NT2/D1 (cell line): ENCODE data around the gene STK24.

ENCODE experiments used
- SUZ12 ChIP-seq: IDR thresholded peaks from 2 replicates; pipeline ENCODE4 v1.6.1; 2011; ENCODE audit not compliant: insufficient read length, insufficient read depth; ENCODE audit errors: extremely low read depth
- YY1 ChIP-seq: IDR thresholded peaks from 2 replicates; pipeline ENCODE4 v1.6.1; 2011; ENCODE audit not compliant: insufficient read length, insufficient read depth

DNA sequence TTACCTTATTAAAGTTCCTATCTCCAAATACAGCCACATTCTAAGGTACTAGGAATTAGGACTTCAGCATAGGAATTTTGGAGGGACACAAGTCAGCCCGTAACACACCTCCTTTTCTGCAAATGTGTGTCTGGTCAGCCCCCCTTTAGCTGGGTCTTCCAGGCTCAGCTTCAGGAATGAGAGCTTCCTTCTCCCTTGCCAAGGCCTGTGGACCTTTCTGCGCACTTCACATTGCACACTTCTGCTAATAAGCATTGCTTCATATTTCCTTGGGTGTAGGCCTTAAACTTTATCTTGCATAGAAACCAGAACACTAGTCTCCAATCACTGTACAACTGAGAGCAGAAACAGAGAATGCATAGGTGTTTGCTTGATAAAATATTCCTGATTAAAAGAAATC, 4.5 kb upstream of the STK24 start:
- TF ChIP-seq SUZ12 (no peak), YY1 (no peak)
